Type B pancreatic cell (in vitro differentiated cells): ENCODE data around the gene VPS13D. TPM values are rescaled to one million over a fixed set of nuclear protein-coding genes. Genes with fewer than 3 reads are reported as not detected.

ENCODE experiments used
- DNase-seq: peaks from one replicate; pipeline ENCODE4 v3.0.0; 2021; ENCODE audit warnings: mixed read lengths; ENCODE audit not compliant: unreplicated experiment; ENCODE audit errors: extremely low spot score
- H3K27ac Mint-ChIP-seq: 2 replicates; pipeline ENCODE4 v1.8.0; 2021; ENCODE audit warnings: mild to moderate bottlenecking, mixed read lengths
- H3K27me3 Mint-ChIP-seq: 2 replicates; pipeline ENCODE4 v1.8.0; 2021; ENCODE audit warnings: mixed read lengths
- H3K36me3 Mint-ChIP-seq: 2 replicates; pipeline ENCODE4 v1.8.0; 2021; ENCODE audit warnings: mixed read lengths
- H3K4me1 Mint-ChIP-seq: one replicate; pipeline ENCODE4 v1.8.0; 2021; ENCODE audit warnings: mixed read lengths; ENCODE audit not compliant: unreplicated experiment
- H3K4me3 Mint-ChIP-seq: 2 replicates; pipeline ENCODE4 v1.8.0; 2021; ENCODE audit warnings: mild to moderate bottlenecking, mixed read lengths
- H3K9me3 Mint-ChIP-seq: 2 replicates; pipeline ENCODE4 v1.8.0; 2021; ENCODE audit warnings: mixed read lengths
- CTCF ChIP-seq: fragments of 200-600 bp; sonication (generic); conservative IDR thresholded peaks from 2 replicates; pipeline ENCODE4 v1.5.0; 2021; ENCODE audit warnings: antibody characterized with exemption, mild to moderate bottlenecking
- total RNA-seq: library from RNA; stranded (reverse); gene quantifications from 2 replicates; pipeline ENCODE4 v1.2.1, GENCODE V29; 2021; ENCODE audit warnings: low replicate concordance

The VPS13D gene
- total RNA-seq, 1 donor from 2014 or later, result 43.4 TPM

- no peaks in the 10 kb centered on the region for H3K27me3 Mint-ChIP-seq
- no peak overlapping the region for H3K4me3 Mint-ChIP-seq
- DNase-seq, result no peak
- peaks cover 7% of the 10 kb centered on the region for H3K9me3 Mint-ChIP-seq
- H3K4me1 Mint-ChIP-seq, result peaks cover 41% of the 10 kb centered on the region
- peaks cover 32% of the 10 kb centered on the region for H3K36me3 Mint-ChIP-seq
- TF ChIP-seq CTCF, result no peak
- peak overlapping the region; percentile 47 for H3K27ac Mint-ChIP-seq
Measured at GRCh38 chr1:12446593-12446992, 216.8 kb downstream of the VPS13D start.

- Mint-ChIP-seq H3K36me3 (peaks cover 30% of the 10 kb centered on the region), H3K4me3 (no peak overlapping the region), H3K4me1 (peaks cover 46% of the 10 kb centered on the region), H3K9me3 (peaks cover 7% of the 10 kb centered on the region), H3K27ac (no peak overlapping the region), H3K27me3 (no peaks in the 10 kb centered on the region)
- no peak for DNase-seq
- TF ChIP-seq CTCF, result no peak
Measured at GRCh38 chr1:12447307-12447706, 217.5 kb downstream of the VPS13D start.

GRCh38 chr1:12447849-12448312, 218.1 kb downstream of the VPS13D start:
- H3K4me1 Mint-ChIP-seq, result peaks cover 50% of the 10 kb centered on the region
- peak overlapping the region; percentile 26 for H3K4me3 Mint-ChIP-seq
- DNase-seq, result no peak
- peaks cover 7% of the 10 kb centered on the region for H3K9me3 Mint-ChIP-seq
- no peaks in the 10 kb centered on the region for H3K27me3 Mint-ChIP-seq
- peaks cover 26% of the 10 kb centered on the region for H3K36me3 Mint-ChIP-seq
- no peak for TF ChIP-seq CTCF
- peak overlapping the region; percentile 71 for H3K27ac Mint-ChIP-seq

GRCh38 chr1:12448746-12449177, 218.9 kb downstream of the VPS13D start:
- Mint-ChIP-seq H3K4me3 (peak overlapping the region; percentile 14), H3K27me3 (no peaks in the 10 kb centered on the region), H3K4me1 (peaks cover 58% of the 10 kb centered on the region), H3K9me3 (no peaks in the 10 kb centered on the region), H3K36me3 (peaks cover 18% of the 10 kb centered on the region), H3K27ac (peak overlapping the region; percentile 71)
- no peak for DNase-seq
- TF ChIP-seq CTCF, result no peak

GRCh38 chr1:12450090-12450755, 220.4 kb downstream of the VPS13D start:
- TF ChIP-seq CTCF, result no peak
- DNase-seq, result no peak
- H3K36me3 Mint-ChIP-seq, result peaks cover 14% of the 10 kb centered on the region
- peaks cover 72% of the 10 kb centered on the region for H3K4me1 Mint-ChIP-seq
- peak overlapping the region; percentile 21 for H3K27ac Mint-ChIP-seq
- H3K9me3 Mint-ChIP-seq, result no peaks in the 10 kb centered on the region
- H3K4me3 Mint-ChIP-seq, result peak overlapping the region; percentile 10
- no peaks in the 10 kb centered on the region for H3K27me3 Mint-ChIP-seq
